IPS-18c (cell line): ENCODE data around the gene SH3GL2.

ENCODE experiments used
- H3K4me3 ChIP-seq: 2 replicates; pipeline ENCODE4 v1.7.0; 2013; ENCODE audit warnings: low read depth, mild to moderate bottlenecking, low read length, moderate library complexity; ENCODE audit not compliant: insufficient read depth
- H3K9me3 ChIP-seq: one replicate; pipeline ENCODE4 v1.6.1; 2013; ENCODE audit warnings: mild to moderate bottlenecking, low read length, moderate library complexity; ENCODE audit not compliant: control insufficient read depth, insufficient read depth

Gene SH3GL2

GRCh38 chr9:17810728-17811571, 232.1 kb downstream of the SH3GL2 start:
- no peak overlapping the region for H3K4me3 ChIP-seq
- H3K9me3 ChIP-seq: no peaks in the 10 kb centered on the region

DNA sequence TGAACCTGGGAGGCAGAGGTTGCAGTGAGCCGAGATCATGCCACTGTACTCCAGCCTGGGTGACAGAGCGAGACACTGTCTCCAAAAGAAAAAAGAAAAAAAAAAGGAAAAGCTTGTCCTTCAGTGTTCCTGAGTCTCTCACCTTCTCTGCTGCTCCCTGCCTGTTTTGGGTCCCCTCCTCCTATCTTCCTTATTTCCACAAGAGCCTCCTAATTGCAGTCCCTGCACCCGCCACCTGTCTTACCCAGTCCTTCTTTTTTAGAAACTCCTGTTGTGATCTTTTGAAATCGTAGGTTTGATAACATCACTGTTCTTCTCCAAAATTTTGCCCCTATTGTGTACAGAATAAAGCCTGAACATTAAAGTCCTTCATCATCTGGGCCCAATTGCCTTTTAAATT, 234.9 kb downstream of the SH3GL2 start:
- Histone ChIP-seq H3K9me3 (no peaks in the 10 kb centered on the region), H3K4me3 (no peak overlapping the region)

- Histone ChIP-seq H3K9me3 (no peaks in the 10 kb centered on the region), H3K4me3 (no peak overlapping the region)
Observed at GRCh38 chr9:17816431-17817027, 237.7 kb downstream of the SH3GL2 start.

DNA sequence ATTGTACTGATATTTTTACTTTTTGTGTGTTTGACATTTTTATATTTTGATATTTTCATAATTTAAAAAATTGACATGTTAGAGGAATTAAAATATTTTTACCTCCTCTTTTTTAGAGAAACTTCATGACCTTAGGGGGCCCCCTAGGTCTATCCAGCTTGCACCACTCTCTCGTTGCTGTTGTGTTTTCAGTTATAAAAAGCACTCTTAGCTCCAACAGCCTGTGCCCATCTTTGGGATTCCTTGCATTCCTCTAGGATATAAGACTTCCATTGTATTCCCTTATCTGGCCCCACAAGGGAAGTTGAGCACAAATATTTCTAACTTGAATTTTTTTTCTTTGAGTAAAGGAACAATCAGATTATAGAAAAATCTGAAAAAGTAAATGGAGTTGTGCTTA, 245.3 kb downstream of the SH3GL2 start:
- Histone ChIP-seq H3K4me3 (no peak overlapping the region), H3K9me3 (no peaks in the 10 kb centered on the region)

GRCh38 chr9:17824616-17825264, 245.9 kb downstream of the SH3GL2 start:
- no peak overlapping the region for H3K4me3 ChIP-seq

DNA sequence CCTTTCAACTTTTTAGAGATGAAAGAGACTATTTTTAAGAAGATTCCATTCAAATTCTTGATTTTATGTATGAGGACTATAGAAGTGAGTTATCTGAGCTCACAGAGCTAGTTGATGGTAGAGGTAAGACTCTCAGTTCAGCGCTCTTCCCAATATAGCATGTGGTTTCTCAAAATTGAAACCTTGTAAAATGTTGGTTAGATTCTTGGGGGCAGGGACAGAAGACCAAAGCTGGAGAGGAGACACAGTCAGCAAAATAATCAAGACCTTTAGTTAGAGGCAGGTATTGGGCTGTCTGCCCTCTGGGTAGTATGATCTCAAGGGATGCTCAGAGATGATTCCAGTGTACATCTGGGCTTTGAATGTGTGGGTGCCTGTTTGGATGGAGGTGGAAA, 246.4 kb downstream of the SH3GL2 start:
- H3K9me3 ChIP-seq: no peaks in the 10 kb centered on the region
- no peak overlapping the region for H3K4me3 ChIP-seq

More at GRCh38 chr9:17824616-17825264, 245.9 kb downstream of the SH3GL2 start:
- no peaks in the 10 kb centered on the region for H3K9me3 ChIP-seq

DNA sequence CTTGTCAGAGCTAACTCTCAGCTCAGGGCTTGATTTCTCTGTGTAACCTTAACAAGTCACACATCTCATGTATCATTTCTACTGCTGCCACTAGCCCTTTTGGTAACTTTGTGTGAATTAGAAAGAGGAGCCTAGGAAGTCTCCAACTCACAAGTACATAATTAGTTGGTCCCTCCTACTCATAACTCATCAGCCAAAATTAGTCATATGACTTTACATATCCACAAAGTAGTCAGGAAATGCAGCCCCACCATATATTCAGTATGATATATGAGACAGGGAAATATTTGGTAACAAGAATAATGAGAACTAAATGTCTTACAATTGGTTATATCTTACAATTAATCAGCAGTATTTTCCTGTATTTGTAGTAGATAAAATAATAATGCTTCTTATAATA, 250.2 kb downstream of the SH3GL2 start:
- H3K4me3 ChIP-seq: no peak overlapping the region
- H3K9me3 ChIP-seq: no peaks in the 10 kb centered on the region

- no peak overlapping the region for H3K4me3 ChIP-seq
- H3K9me3 ChIP-seq: no peaks in the 10 kb centered on the region
Observed at GRCh38 chr9:17829812-17830385, 251.0 kb downstream of the SH3GL2 start.

GRCh38 chr9:17832812-17833211, 253.9 kb downstream of the SH3GL2 start:
- Histone ChIP-seq H3K4me3 (no peak overlapping the region), H3K9me3 (no peaks in the 10 kb centered on the region)

GRCh38 chr9:17833846-17834245, 255.0 kb downstream of the SH3GL2 start:
- Histone ChIP-seq H3K4me3 (no peak overlapping the region), H3K9me3 (no peaks in the 10 kb centered on the region)

GRCh38 chr9:17837965-17838364, 259.1 kb downstream of the SH3GL2 start:
- no peaks in the 10 kb centered on the region for H3K9me3 ChIP-seq
- H3K4me3 ChIP-seq: no peak overlapping the region

- Histone ChIP-seq H3K4me3 (no peak overlapping the region), H3K9me3 (no peaks in the 10 kb centered on the region)
Observed at GRCh38 chr9:17839776-17840175, 260.9 kb downstream of the SH3GL2 start.

DNA sequence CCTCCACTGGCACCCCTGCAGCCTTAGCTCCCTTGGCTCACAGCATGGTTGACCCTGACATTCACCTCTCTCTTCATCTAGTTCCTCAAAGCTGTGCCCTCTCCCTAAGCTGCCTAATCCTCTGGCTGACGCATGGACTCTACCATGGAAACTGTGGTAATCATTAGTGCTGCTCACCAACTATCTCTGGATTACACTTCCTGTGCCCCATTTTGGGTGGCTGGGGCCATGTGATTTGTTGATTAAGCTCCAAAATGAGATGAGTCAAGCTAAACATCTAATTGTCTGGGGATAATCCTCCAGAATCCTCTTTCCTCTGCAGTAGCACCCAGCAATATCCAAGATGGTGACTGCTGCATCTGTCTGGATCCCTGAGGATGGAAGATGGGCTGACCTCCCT, 264.4 kb downstream of the SH3GL2 start:
- H3K9me3 ChIP-seq: peaks cover 3% of the 10 kb centered on the region
- no peak overlapping the region for H3K4me3 ChIP-seq
